ENCODE results near the gene KIF6.
"Not testable (repeated sequence)": the region's sequence is repeated elsewhere in the genome, so short reads cannot be mapped to it uniquely, and the experiment has no call there.

The KIF6 gene

DNA sequence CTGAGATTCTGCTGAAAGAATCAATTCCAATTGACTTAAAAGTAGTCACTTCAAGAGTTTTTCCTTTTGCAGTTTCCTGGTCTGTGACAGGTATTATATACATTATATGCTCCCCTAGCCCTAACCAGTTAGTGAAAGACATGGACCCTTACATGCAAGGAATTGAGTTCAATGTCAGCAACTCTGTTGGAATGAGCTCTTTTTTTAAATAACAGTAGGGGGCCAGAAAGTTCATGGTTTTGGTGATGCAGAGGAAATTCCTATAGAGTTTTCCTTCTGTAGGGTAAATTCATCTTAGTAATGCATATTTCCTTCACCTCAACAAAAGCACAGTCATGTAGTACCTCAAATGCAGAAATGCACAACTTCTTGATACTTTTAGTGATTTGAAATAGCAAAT, 172.2 kb downstream of the KIF6 start:
- no peak for DNase-seq (ENCODE audit: low read depth)

DNA sequence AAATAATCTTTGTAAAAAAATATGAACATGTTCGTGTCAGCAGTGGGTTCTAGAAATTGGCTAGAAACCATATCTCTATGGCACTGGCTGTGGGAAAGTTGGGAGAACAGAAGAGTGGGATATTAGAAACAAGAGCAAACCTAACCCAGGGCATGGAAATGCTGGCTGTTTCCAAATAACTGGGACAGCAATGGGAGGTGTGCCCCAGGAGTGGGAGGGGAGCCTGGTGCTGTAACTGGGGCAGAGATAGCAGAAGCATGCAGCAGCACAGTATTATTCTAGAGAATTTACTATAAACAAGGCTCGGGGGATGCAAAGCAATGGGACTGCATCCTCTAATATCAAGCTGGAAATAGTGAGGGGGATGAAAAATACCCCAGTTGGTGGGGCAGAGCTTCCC, 175.0 kb downstream of the KIF6 start:
- no peak for DNase-seq (ENCODE audit: low read depth)

DNA sequence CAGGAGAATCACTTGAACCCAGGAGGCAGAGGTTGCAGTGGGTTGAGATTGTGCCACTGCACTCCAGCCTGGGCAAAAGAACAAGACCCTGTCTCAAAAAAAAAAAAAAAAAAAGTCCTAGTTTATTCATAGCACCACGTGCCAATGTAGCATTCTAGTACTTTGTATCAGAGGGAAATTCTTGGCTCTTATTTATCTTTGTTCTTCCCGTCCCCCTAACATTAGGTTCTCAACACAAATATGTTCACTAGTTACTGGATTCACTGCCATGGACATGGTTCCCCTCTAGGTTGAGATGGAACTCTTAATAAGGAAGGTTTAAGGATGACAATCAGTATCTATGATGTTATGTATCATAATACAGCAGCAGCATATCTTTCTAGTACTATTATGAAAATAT, 178.5 kb downstream of the KIF6 start:
- no peak for DNase-seq (ENCODE audit: low read depth)

DNA sequence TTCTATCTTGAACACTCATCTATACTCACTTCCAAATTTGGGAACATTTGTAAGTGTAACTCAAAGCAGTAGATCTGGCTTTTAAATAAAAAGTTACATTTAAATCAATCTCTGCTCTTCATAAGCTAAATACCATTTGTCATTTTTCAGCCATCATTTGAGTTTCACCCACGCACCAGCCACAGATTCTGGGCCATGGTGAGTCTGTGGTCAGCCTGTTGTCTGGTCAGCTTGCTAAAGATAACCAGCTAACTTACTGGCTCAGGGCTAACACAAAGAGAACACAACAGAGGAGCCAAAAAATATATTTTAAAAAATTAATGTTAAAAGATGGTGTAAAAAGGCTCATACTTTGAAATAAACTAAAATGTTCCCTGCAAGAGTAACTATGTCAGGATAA, 181.3 kb downstream of the KIF6 start:
- no peak for DNase-seq (ENCODE audit: low read depth)

DNA sequence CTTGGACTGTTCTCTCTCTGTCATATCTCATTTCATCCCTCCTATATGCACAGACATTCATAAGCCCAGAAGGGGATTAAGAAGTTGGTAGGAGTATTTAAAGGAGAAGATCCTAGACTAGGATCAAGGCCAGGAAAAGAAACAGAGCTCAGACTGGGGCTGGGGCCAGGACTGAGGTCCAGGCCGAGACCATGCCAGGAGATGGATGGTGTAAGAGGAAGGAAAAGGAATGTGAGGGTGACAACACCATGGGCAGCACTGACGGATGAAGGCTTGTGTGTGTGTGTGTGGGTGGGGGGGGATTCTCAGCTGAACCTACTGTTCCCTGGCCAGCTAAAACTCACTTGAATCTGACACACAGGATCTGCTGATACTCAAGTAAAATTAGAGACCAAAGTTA, 182.1 kb downstream of the KIF6 start:
- DNase-seq (ENCODE audit: low read depth) = no peak

DNA sequence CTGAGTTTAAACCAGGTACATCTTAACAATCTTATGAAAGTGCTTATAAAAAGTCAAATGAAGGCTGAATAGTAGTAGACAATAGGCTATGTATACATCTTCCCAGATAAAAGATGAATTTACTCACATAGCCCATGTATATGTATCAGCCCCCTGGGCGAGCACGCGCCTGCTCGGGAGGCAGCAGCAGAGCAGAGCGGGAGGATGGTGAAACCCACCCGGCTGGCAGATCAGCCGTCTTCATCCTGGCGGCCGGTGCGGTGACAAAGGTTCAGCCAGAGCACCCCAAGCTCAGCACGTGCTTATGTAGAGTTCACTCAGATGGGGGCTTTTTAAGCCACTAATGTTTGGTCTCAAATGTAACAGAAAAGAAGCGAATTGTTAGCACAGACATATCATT, 184.8 kb downstream of the KIF6 start:
- DNase-seq (ENCODE audit: low read depth) = no peak

DNA sequence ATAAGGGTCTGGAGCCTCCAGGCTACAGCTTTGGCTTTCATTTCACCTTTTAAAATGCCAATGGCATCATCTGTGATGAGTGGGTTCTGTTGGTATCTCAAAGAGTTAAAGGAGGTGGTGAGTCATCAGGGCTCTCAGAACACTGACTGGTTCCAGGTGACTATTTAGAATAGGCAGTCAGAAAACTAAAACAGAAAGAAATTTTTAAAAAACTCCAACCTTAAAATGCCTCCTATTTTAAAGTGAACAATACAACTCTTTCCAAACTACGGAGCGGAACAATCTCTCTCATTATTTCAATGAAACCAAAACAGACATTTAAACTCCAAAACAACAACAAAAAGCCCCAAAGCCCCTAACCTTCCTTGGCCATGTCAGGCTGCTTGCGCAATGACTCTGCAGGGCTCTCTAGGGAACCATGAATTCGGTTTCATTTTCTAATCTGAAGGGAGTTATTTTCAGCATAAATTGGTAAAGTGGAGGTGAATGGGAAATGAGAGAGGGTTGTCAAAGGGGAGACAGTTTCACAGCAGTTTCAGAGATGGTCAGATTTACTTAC, 194.9 kb downstream of the KIF6 start:
- no peak for DNase-seq (ENCODE audit: low read depth)

DNA sequence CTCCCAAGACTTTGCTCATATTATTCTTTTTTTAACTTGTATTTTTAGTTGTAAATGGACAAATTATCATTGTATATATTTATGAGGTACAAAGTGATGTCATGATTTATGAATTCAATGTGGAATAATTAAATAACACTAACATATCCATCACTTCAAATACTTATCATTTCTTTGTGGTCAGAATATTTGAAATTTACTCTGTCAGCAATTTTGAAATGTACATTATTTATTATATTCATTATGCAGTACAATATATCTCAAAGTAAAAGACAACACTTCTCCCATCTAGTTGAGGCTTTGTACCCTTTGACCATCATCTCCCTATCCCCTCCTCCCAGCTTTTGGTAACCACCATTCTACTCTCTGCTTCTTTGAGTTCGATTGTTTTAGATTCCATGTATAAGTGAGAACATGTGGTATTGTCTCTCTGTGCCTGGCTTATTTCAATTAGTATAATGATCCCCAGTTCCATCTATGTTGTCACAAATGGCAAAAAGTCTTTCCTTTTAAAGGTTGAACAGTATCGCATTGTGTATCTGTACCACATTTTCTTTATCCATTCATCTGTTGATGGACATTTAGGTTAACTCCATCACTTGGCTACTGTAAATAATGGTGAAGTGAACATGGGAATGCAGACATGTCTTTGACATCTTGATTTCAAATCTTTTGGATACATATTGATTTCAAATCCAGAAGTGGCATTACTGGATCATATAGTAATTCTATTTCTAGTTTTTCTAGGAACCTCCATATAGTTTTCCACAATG, 197.2 kb downstream of the KIF6 start:
- DNase-seq (ENCODE audit: low read depth) = no peak

DNA sequence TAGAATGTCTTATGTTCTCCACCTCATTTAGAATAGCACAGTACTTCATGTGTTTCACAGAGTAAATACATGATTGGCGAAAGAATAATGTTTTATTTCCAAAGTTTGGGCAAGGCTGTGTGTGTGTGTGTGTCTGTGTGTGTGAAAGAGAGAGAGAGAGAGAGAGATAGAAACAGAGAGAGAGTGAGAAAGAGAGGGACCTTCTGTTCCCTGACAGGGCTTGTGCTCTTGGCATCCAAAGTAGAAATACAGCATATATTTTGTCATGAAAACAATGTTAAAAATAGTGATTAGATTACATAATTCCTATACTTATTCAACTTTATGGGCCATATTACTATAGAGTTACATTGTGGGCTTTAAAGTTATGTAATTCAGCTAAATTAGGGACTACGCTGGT, 201.2 kb downstream of the KIF6 start:
- no peak for DNase-seq (ENCODE audit: low read depth)

DNA sequence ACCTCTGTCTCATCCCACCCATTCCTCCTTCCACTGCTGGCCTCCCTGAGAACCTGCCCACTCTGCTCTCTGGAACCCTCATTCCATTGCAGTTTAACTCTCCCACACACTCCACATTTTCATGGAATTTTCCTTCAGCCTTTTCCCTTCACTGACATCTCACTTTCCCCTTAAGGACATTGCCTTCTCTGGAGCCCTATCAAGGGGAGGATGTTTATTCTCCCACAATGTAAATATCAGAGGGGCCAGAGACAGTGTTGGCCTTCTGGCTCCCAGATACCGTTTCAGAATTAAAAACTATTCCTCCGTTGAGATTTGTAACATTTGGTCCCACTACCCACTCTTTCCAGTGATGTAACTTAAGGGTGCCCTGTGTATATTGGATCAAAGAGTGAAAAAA, 203.2 kb downstream of the KIF6 start:
- no peak for DNase-seq (ENCODE audit: low read depth)

DNA sequence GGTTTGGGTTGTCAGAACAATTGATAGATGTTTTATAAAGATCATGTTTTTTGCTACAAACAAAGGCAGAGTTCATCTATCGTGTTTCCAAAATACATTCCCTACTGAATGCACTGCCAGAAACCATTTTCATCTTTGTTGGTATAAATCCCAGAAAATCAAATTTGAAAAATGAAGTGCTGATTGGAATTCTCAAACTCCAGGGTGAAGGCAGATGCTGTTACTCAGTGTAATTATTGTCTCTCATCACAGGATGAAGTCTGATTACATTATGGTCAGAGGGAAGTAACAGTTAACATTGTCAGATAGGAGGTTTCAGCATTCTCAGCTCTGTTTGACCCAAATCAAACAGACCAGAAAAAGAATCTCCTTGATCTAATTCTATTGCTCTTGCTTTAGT, 204.3 kb downstream of the KIF6 start:
- DNase-seq (ENCODE audit: low read depth) = no peak

DNA sequence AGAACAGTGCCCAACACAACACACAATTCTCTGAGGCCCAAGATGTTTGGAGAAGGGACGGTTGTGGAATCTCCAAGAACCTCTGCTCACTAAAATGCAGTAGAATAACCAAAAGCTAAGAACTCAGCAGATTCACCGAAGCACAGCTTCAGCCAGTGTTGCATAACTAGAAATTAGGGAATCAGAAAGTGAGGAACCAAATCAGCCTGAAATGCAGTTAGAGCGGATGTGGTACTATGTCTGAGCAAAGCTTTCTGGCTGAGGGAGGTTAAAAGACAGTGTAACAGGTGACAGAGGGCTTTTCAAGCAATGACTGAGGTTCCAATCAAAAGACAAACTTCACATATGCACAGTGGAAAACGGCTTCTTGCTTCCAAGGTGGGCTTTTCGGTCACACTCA, 204.8 kb downstream of the KIF6 start:
- no peak for DNase-seq (ENCODE audit: low read depth)

DNA sequence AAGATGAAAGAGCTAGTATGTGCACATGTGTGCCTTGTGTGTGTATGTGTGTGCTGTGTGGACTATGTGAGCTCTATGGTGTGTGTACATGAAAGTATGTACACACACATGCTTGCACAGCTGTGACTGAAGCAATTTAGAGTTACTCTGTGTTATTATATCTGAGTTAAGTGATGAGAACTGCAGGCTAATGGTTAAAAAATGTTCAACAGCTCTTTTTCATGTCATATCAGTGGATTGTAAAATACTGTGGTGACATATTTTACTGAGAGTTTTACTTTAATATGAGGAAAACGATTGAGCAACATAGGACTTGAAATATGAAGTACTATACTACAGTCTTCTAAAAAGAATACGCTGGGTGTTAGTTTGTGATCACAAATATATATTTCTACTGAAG, 207.0 kb downstream of the KIF6 start:
- DNase-seq (ENCODE audit: low read depth) = no peak

DNA sequence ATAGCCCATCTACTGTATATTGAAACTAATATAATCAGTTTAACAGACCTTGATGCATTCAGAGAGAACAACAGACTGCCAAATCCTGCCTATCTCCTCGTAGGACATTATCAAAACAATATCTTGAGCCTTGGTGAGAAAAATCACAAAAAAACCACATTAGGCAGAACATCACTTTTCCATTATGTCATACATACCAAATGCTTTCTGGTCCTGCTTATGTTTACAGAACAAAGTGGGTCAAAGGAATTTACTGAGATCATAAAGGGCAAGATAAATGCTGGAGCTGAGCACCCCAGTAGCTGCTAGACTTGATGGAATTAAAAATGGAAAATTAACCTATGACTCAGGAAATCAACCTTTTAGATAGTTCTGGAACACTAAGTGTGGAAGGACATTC, 207.5 kb downstream of the KIF6 start:
- DNase-seq (ENCODE audit: low read depth) = no peak

DNA sequence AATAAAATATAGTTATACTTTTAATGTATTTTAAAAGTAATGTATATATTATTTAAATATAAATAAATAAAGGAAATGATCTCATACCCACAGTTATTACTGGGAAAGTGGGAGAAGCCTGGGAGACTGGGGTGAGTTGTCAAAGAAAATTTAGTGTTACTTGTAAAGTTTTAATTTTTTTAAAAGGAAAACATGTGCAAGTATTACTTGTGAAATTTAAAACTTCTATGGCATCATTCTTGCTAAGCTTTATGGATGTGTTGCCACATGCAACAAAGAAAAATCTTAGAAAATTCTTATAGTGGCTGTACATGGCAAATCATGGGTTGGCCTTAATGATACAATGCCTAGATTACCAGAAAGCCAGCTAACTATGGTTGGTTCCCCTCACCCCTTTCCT, 208.7 kb downstream of the KIF6 start:
- DNase-seq (ENCODE audit: low read depth) = no peak

DNA sequence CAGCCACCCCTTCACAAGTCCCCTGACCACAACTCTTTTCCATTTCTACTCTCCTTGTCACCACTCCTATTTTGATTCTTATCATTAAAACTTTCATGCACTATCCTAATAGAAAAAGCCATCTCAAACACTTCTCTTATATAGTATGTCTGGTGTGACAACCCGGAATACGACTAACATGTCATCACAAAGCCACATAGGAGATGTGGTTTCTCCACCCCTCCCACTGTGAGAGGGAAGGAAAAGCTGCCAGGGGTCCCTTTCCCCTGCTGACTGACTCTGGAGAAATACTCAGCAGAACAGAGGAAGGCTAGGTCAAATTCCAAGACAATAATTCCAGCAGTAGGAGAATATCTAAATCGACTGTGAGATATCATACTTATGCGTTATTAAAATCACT, 209.7 kb downstream of the KIF6 start:
- no peak for DNase-seq (ENCODE audit: low read depth)

DNA sequence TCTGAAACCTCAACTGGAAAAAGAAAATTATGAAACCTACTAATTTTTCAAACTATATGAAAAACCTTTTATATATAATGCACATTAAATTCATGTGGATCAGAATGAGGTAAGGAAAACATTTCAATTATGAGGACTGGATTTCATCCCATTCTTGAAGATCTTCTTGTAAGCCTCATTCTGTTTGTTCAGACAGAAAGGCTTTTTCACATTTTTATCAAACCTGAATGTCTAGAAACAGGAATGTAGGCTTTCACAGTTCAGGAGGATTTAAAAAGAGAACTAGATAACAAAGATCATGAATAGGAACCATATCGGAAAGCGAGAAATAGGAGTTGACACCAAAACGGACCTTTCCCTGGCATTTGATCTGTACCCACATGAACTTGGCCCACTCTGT, 210.2 kb downstream of the KIF6 start:
- no peak for DNase-seq (ENCODE audit: low read depth)

DNA sequence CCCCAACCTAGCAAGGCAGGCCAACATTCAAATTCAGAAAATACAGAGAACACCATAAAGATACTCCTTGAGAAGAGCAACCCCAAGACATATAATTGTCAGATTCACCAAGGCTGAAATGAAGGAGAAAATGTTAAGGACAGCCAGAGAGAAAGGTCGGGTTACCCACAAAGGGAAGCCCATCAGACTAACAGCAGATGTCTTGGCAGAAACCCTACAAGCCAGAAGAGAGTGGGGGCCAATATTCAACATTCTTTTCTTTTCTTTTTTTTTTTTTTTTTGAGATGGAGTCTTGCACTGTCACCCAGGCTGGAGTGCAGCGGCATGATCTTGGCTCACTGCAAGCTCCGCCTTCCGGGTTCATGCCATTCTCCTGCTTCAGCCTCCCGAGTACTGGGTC, 215.4 kb downstream of the KIF6 start:
- DNase-seq (ENCODE audit: low read depth) = not testable (repeated sequence)

DNA sequence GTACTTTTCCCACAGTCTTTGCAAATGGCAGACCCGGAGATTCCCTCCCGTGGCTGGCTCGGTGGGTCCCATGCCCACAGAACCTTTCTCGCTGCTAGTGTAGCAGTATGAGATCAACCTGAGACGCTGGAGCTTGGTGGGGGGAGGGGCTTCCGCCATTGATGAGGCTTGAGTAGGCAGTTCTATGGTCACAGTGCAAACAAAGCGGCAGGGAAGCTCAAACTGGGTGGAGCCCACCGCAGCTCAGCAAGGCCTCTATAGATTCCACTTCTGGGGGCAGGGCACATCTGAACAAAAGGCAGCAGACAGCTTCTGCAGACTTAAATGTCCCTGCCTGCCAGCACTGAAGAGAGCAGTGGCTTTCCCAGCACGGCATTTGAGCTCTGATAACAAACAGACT, 216.7 kb downstream of the KIF6 start:
- no peak for DNase-seq (ENCODE audit: low read depth)

DNA sequence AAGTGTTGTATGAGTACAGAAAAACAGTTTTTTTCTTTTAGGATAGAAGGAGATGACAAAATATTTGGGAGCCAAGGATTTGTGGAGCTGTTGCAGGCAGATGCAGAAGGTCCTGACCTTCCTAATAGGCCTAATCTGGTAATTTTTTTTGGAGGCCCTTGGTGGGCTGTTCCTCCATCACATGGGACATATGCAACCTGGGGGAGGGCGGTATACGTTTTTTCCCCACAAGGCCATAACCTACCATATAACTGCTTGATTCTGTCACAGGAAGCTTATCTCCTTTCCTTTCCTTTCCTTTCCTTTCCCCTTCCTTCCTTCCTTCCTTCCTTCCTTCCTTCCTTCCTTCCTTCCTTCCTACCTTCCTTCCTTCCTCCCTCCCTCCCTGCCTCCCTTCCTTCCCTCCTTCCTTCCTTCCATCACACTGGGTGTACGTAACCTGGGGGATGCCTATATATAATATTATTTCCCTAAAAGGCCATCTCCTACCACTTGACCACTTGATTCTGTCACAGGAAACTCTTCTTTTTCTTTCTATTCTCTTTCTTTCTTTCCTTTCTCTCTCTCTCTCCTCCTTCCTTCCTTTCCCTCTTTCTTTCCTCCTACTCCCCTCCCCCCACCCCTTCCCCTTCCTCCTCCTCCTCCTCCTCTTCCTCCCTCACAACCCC, 217.7 kb downstream of the KIF6 start:
- DNase-seq (ENCODE audit: low read depth) = no peak

DNA sequence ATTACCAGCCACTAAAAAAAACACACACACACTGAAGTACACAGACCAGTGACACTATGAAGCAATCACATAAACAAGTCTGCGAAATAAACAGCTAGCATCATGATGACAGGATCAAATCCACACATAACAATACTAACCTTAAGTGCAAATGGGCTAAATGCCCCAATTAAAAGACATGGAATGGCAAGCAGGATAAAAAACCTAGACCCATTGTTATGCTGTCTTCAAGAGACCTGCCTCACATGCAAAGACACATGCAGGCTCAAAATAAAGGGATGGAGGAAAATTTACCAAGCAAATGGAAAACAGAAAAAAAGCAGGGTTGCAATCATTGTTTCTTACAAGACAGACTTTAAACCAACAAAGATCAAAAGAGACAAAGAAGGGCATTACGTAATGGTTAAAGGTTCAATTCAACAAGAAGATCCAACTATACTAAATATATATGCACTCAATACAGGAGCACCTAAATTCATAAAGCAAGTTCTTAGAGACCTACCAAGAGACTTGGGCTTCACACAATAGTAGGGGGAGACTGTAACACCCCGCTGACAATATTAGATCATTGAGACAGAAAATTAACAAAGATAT, 222.7 kb downstream of the KIF6 start:
- not testable (repeated sequence) for DNase-seq (ENCODE audit: low read depth)

DNA sequence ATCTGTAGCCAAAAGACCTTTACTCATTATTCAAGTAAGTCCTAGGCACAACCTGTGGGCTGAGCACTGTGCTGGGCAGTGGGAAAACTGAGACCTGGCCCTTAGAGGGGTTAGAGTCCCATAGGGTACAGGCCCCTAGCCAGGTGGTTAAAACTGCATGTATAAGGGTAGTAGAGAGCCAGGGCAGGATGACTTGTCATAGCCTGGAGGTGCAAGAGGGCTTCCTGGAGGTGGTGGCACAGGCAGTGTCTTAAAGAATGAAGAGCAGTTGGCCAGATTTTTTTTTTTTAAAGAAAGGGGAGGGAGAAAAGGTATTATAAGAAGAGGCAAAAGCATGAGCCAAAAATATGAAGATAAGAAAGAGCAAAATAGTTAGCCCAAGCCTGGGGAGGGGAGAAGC, 226.2 kb downstream of the KIF6 start:
- no peak for DNase-seq (ENCODE audit: low read depth)

DNA sequence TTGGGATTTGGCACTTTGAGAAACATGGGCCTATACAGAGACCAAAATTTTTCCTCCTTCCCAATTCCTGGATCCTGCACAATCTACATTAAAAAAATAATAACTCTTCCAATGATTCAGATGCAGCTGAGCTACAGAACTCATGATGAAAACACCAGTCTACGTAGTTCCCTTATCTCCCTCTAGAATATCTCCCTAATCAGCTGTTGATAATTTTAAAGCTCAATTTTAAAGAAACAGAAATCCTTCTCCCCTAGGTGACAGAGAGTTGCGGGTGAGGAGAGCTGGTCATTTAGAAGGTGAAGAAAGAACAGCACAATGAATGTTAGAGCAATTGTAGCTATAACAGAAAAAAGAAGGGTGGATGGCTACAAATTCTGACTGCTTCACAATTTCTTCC, 227.1 kb downstream of the KIF6 start:
- DNase-seq (ENCODE audit: low read depth) = no peak
